SU-DHL-6 (cell line): Measurements from ENCODE around the gene TESK2.

Experiments
- H2AFZ ChIP-seq: fragments of 200-600 bp; sonication (generic); 2 replicates; pipeline ENCODE4 v1.6.1; 2014; ENCODE audit warnings: low read depth, mild to moderate bottlenecking, moderate library complexity, mixed read lengths, antibody characterized with exemption, low read length; ENCODE audit not compliant: severe bottlenecking
- H3F3A ChIP-seq: fragments of 200-600 bp; shearing (Covaris generic); 2 replicates; pipeline ENCODE4 v1.6.0; 2016; ENCODE audit warnings: antibody characterized with exemption, mild to moderate bottlenecking; ENCODE audit not compliant: insufficient read depth
- H3K27ac ChIP-seq: fragments of 200-600 bp; sonication (generic); 2 replicates; pipeline ENCODE4 v1.5.1; 2016; ENCODE audit warnings: low read depth, mild to moderate bottlenecking, low read length, moderate library complexity, mixed read lengths
- H3K27me3 ChIP-seq: fragments of 200-600 bp; sonication (generic), shearing (Covaris generic); 2 replicates; pipeline ENCODE4 v1.6.0; 2014; ENCODE audit warnings: mild to moderate bottlenecking, low read length
- H3K36me3 ChIP-seq: fragments of 200-600 bp; sonication (generic); 2 replicates; pipeline ENCODE4 v1.6.1; 2014; ENCODE audit warnings: mild to moderate bottlenecking, low read length, mixed read lengths
- H3K4me2 ChIP-seq: fragments of 300-600, 200-600 bp; shearing (Covaris generic), sonication (generic); 2 replicates; pipeline ENCODE4 v1.6.0; 2014; ENCODE audit warnings: low read length, low read depth, mild to moderate bottlenecking; ENCODE audit not compliant: poor library complexity, severe bottlenecking
- H3K4me3 ChIP-seq: fragments of 200-600 bp; sonication (generic); 2 replicates; pipeline ENCODE4 v1.5.1; 2014; ENCODE audit warnings: antibody characterized with exemption, low read length, mild to moderate bottlenecking, mixed read lengths; ENCODE audit not compliant: insufficient read depth, poor library complexity, severe bottlenecking
- H3K79me2 ChIP-seq: fragments of 200-600 bp; sonication (generic); 2 replicates; pipeline ENCODE4 v1.6.1; 2014; ENCODE audit warnings: mild to moderate bottlenecking, low read length, moderate library complexity; ENCODE audit not compliant: insufficient read depth
- H3K9ac ChIP-seq: fragments of 200-600 bp; sonication (generic); 2 replicates; pipeline ENCODE4 v1.7.0; 2014; ENCODE audit warnings: mild to moderate bottlenecking, low read length
- H3K9me2 ChIP-seq: fragments of 200-600 bp; sonication (generic); replicated peaks from 2 replicates; pipeline ENCODE4 v1.6.1; 2014; ENCODE audit warnings: low read length; ENCODE audit not compliant: insufficient read depth
- H3K9me3 ChIP-seq: fragments of 200-600 bp; sonication (generic); 2 replicates; pipeline ENCODE4 v1.6.1; 2014; ENCODE audit warnings: low read length, mixed read lengths; ENCODE audit not compliant: insufficient read depth
- H4K20me1 ChIP-seq: fragments of 200-600 bp; sonication (generic); 2 replicates; pipeline ENCODE4 v1.6.1; 2014; ENCODE audit warnings: low read depth, mild to moderate bottlenecking, antibody characterized with exemption, low read length, moderate library complexity, mixed read lengths
- EZH2phosphoT487 ChIP-seq: fragments of 200-600 bp; sonication (generic), shearing (Covaris generic); conservative IDR thresholded peaks from 2 replicates; pipeline ENCODE4 v1.6.1; 2018; ENCODE audit warnings: mild to moderate bottlenecking, antibody characterized with exemption, low read length, moderate library complexity, mixed read lengths
- TF ChIP-seq, protein P1 (sequence below): fragments of 200-600 bp; sonication (generic); IDR thresholded peaks from one replicate; pipeline ENCODE4 v1.5.1; 2017; ENCODE audit warnings: antibody characterized with exemption, mild to moderate bottlenecking, low read length, moderate library complexity; ENCODE audit not compliant: insufficient read depth, poor library complexity, severe bottlenecking

The TESK2 gene

GRCh38 chr1:45403718-45404117 is 87.2 kb downstream of the TESK2 start:
- H3K27ac ChIP-seq = no peak overlapping the region
- no peaks in the 10 kb centered on the region for H3K9me3 ChIP-seq
- no peak overlapping the region for H2AFZ ChIP-seq
- no peaks in the 10 kb centered on the region for H4K20me1 ChIP-seq
- H3K9ac ChIP-seq = no peak overlapping the region
- H3K36me3 ChIP-seq = no peaks in the 10 kb centered on the region
- H3F3A ChIP-seq = 0 out of 2 replicates have a peak, but pooled peaks cover 5% of the 10 kb centered on the region
- no peaks in the 10 kb centered on the region for H3K9me2 ChIP-seq
- no peaks in the 10 kb centered on the region for H3K79me2 ChIP-seq
- TF ChIP-seq EZH2phosphoT487 = no peak
- TF ChIP-seq, protein P1, sequence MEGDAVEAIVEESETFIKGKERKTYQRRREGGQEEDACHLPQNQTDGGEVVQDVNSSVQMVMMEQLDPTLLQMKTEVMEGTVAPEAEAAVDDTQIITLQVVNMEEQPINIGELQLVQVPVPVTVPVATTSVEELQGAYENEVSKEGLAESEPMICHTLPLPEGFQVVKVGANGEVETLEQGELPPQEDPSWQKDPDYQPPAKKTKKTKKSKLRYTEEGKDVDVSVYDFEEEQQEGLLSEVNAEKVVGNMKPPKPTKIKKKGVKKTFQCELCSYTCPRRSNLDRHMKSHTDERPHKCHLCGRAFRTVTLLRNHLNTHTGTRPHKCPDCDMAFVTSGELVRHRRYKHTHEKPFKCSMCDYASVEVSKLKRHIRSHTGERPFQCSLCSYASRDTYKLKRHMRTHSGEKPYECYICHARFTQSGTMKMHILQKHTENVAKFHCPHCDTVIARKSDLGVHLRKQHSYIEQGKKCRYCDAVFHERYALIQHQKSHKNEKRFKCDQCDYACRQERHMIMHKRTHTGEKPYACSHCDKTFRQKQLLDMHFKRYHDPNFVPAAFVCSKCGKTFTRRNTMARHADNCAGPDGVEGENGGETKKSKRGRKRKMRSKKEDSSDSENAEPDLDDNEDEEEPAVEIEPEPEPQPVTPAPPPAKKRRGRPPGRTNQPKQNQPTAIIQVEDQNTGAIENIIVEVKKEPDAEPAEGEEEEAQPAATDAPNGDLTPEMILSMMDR = no peak
- no peak overlapping the region for H3K4me2 ChIP-seq
- no peaks in the 10 kb centered on the region for H3K27me3 ChIP-seq
- no peak overlapping the region for H3K4me3 ChIP-seq

GRCh38 chr1:45403298-45403697 is 87.7 kb downstream of the TESK2 start:
- Histone ChIP-seq H3K4me2 (no peak overlapping the region), H3K4me3 (no peak overlapping the region), H3K79me2 (no peaks in the 10 kb centered on the region), H3K27me3 (no peaks in the 10 kb centered on the region), H4K20me1 (no peaks in the 10 kb centered on the region), H3K9me2 (no peaks in the 10 kb centered on the region), H2AFZ (no peak overlapping the region), H3K9me3 (no peaks in the 10 kb centered on the region), H3K9ac (no peak overlapping the region), H3K27ac (no peak overlapping the region), H3K36me3 (no peaks in the 10 kb centered on the region), H3F3A (0 out of 2 replicates have a peak, but pooled peaks cover 5% of the 10 kb centered on the region)
- TF ChIP-seq, protein P1 = no peak
- TF ChIP-seq EZH2phosphoT487 = no peak

- no peaks in the 10 kb centered on the region for H4K20me1 ChIP-seq
- H3K4me2 ChIP-seq = no peak overlapping the region
- no peaks in the 10 kb centered on the region for H3K79me2 ChIP-seq
- no peaks in the 10 kb centered on the region for H3K9me2 ChIP-seq
- H3K36me3 ChIP-seq = no peaks in the 10 kb centered on the region
- H3K4me3 ChIP-seq = no peak overlapping the region
- TF ChIP-seq, protein P1 = no peak
- TF ChIP-seq EZH2phosphoT487 = no peak
- no peak overlapping the region for H3K9ac ChIP-seq
- no peak overlapping the region for H2AFZ ChIP-seq
- no peaks in the 10 kb centered on the region for H3K27me3 ChIP-seq
- H3K27ac ChIP-seq = no peak overlapping the region
- no peaks in the 10 kb centered on the region for H3K9me3 ChIP-seq
- H3F3A ChIP-seq = peaks cover 12% of the 10 kb centered on the region; the same call in 1 of the 2 replicates
Observed at GRCh38 chr1:45401524-45401923, 89.4 kb downstream of the TESK2 start.
